ENCODE results near the gene DDX56.

The DDX56 gene

GRCh38 chr7:44534087-44534486, 39.6 kb downstream of the DDX56 start:
- DNase-seq: no peak

GRCh38 chr7:44533301-44534055, 40.2 kb downstream of the DDX56 start:
- DNase-seq: no peak

GRCh38 chr7:44531421-44532380, 42.0 kb downstream of the DDX56 start:
- no peak for DNase-seq

- no peak for DNase-seq
Observed at GRCh38 chr7:44530990-44531389, 42.7 kb downstream of the DDX56 start.

DNA sequence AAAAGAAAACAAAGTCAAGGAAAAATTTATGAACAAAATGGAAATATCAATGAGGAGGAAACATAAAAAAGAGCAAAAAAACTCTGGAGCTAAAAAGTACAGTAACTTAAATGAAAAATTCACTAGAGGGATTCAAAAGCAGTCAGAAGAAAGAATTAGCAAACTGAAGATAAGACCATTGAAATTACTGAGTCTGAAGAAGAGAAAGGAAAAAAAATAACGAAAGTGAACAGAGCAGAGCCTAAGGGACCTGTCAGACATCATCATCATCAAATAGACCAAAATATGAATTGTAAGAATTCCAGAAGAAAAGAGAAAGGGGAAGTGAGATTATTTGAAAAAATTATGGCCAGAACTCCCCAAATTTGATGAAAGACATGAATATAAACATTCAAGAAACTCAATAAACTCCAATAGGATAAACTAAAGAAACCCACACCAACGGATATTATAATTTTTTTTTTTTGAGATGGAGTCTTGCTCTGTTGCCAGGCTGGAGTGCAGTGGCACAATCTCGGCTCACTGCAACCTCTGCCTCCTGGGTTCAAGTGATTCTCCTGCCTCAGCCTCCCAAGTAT, 48.8 kb downstream of the DDX56 start:
- no peak for DNase-seq

GRCh38 chr7:44522315-44522714, 51.4 kb downstream of the DDX56 start:
- DNase-seq: no peak

DNA sequence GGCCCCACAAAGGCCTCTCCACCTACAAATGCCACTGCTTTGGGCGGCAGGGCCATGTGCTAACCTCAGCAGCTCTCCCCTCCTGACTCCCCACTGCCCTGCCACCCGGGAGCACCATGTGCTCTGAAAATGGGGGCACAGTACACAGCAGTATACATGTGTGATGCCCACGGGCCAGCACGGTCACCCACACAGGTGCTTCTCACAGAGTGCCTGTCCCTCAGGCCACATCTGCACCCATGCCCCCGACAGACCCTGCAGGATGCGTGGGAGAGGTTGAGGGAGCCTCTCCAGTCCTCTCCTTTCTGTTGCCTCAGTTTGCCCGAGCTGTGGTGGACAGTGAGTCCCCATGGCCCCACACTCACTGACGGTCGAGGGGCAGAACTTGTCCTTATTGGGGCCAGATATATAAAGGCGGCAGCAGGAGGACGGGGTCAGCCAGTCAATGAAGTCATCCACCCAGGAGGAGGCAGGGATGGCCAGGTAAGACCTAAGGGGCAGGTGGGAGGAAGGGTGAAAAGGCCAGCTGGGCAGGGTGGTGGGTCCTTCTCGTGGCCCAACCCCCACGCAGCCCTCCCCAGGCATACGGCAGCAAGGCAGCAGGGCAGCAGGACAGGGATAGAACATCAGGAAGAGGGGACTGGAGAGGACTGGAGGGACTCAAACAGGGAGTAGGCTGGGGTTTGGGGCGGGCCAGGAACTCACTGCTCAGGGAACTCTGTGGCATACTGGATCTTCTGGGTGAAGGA, 52.2 kb downstream of the DDX56 start:
- DNase-seq: no peak

GRCh38 chr7:44520574-44520973, 53.1 kb downstream of the DDX56 start:
- DNase-seq: no peak

- no peak for DNase-seq
Observed at GRCh38 chr7:44519546-44519945, 54.2 kb downstream of the DDX56 start.

GRCh38 chr7:44518761-44519160, 54.9 kb downstream of the DDX56 start:
- no peak for DNase-seq

GRCh38 chr7:44517175-44517574, 56.5 kb downstream of the DDX56 start:
- DNase-seq: no peak

Data from cerebellar nuclear complex (tissue), 1 donor.